ENCODE data around the gene RAD50. TPM values are rescaled to one million over a fixed set of nuclear protein-coding genes. Genes with fewer than 3 reads are reported as not detected.
"Not testable (repeated sequence)": the region's sequence is repeated elsewhere in the genome, so short reads cannot be mapped to it uniquely, and the experiment has no call there.

Gene RAD50
- total RNA-seq, 1 experiment from 2014 or later: 25.2 TPM

DNA sequence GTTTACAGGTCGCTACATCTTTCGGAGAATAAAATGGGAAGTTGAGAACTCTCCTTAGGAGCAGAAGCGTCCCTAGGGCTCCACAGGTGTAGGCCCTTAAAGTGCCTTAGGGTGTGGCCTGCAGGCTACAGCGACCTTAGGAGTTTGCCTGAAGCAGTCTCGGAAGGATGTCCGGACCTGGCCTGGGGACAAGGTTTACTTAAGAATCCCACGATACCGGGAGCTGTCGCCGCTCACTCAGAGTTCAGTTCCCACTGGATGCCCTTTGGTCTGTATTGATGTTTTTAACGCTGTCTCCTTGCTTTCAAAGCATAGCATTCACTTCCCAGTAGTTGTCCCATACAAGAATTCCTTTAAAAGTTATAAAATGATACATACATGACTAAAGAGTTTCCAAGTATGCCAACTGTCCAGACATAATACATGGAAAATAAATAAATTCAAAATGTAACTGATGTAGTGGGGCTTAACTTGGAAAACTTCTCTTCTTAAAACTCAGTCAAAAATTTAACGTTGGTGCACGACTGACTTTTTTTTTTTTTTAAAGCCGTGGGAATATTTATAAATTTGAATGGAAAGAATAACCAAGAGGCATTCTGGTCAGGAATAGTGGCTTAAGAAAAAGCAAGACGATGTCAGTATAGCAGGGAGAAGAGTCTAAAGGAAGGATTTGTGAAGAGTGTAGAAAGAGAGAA is 848 bp downstream of the RAD50 start:
- DNase-seq (ENCODE audit: low read depth): peak; percentile 47

DNA sequence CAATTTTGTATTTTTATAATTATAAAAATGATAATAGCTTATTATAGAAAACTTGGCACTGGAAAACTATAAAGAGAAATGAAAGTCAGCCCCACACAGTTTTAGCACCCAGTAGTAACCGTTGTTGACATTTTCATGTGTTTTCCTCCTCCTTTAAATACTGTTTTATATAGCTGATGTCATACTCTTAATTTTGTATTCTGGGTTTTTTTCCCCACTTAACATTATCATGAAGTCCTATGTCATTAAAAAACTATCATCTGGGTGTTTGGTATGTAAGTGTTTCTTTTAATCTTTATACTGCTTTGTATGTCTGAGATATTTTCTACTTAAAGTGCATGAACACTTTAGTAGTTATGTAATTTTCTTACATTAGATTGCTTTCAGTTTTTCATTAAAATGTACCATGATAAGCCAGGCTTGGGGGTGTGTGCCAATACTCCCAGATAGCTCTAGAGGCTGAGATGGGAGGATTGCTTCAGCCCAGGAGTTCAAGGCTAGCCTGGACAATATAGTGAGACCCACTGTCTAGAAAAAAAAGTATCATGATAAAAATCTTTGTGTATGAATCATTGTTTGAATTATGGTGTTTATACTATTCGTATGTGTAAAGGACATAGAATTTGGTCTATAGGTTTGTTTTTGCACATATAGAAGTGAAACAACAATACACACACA is 2.7 kb downstream of the RAD50 start:
- DNase-seq (ENCODE audit: low read depth): no peak

DNA sequence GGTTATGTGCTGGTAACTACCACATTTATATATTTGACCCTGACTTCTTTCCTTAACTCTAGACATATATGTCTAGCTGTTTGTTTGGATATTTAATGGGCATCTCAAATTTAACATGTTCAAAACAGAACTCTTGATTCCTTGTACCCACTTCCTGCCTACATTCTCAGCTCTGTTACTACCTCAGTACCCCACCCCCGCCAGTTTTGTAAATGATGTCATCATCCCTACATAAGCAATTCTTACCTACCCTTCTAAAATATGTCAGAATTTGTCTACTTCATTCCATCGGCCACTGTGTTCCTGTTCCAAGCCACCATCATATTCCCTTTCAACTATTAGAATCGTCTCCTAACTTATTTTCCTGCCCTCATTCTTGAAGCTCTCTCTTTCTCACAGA is 4.8 kb downstream of the RAD50 start:
- no peak for DNase-seq (ENCODE audit: low read depth)

DNA sequence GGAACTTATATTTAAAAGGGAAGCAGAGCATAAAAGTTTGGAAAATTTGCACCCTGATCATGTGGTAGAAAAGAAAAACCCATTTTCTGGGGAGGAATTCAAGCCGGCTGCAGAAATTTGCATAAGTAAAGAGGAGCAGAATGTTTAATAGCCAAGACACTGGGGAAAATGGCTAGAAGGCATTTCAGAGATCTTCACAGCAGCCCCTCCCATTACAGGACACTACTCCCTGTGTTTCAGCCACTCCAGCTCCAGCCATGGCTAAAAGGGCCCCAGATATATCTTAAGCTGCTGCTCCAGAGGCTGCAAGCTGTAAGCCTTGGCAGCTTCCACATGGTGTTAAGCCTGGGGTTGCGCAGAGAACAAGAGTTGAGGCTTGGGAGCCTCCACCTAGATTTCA is 7.8 kb downstream of the RAD50 start:
- DNase-seq (ENCODE audit: low read depth): not testable (repeated sequence)

DNA sequence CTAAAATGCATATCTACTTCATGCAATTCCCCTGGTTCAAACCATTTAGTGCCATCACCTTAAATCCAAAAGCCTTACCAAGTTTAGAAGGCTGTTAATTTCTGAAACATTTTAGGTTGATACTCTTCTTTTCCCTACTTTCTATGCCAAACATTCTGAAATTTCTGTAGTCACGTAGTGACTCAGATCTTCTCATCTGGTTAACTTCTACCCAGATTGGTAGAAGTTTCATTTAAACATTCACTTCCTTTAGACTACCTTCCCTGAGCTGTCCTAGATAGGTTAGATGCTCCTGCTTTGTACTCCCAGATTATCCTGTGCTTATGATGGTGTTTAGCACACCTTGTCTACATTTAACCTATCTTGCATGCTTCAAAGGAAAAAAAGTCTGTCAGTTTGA is 9.9 kb downstream of the RAD50 start:
- no peak for DNase-seq (ENCODE audit: low read depth)

DNA sequence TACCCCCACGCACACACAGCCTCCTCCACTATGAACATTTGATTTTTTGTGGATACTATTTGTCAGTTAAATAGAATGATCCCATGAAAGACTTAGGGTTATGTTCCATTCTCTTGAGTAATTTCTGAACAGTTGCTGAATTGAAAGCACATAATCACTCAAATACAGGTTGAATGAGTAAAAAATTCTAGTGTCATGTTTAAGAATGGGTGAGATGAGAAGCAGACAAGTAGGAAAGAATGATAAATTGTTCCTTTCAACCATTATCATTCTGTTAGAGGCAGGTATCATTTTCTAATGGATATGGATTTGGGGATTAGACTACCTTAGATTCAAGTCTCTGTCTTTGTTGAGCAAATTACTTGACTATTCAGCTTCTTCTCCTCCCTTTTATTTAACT is 19.3 kb downstream of the RAD50 start:
- DNase-seq (ENCODE audit: low read depth): no peak

DNA sequence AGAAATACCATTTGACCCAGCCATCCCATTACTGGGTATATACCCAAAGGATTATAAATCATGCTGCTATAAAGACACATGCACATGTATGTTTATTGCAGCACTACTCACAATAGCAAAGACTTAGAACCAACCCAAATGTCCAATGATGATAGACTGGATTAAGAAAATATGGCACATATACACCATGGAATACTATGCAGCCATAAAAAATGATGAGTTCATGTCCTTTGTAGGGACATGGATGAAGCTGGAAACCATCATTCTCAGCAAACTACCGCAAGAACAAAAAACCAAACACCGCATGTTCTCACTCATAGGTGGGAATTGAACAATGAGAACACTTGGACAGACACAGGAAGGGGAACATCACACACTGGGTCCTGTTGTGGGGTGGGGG is 27.8 kb downstream of the RAD50 start:
- not testable (repeated sequence) for DNase-seq (ENCODE audit: low read depth)

DNA sequence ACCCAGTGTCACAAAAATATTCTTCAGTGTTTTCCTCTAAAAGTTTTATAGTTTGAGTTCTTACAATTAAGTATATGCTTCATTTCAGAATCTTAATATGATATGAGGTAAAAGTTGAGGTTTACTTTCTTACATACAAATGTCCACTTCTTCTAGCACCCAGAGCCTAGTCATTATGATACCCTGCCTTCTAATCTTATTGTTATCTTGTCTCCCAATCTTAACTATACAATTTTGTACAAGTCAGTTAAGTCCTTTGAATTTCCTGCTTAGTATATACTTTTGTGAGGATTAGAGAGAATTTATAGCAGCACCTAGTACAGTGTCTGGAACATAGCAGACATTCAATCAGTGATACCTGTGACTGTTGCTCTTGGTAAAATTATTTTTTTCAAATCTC is 29.3 kb downstream of the RAD50 start:
- DNase-seq (ENCODE audit: low read depth): no peak

DNA sequence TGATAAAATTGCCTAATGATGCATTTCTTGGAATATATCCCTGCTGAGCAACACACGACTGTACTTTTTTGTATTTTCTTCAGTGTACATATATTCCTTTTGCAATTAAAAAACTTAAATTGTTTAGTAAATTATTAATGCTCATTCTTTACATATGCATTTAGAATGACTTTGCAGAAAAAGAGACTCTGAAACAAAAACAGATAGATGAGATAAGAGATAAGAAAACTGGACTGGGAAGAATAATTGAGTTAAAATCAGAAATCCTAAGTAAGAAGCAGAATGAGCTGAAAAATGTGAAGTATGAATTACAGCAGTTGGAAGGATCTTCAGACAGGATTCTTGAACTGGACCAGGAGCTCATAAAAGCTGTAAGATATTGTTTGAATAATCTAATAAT is 32.7 kb downstream of the RAD50 start:
- no peak for DNase-seq (ENCODE audit: low read depth)

DNA sequence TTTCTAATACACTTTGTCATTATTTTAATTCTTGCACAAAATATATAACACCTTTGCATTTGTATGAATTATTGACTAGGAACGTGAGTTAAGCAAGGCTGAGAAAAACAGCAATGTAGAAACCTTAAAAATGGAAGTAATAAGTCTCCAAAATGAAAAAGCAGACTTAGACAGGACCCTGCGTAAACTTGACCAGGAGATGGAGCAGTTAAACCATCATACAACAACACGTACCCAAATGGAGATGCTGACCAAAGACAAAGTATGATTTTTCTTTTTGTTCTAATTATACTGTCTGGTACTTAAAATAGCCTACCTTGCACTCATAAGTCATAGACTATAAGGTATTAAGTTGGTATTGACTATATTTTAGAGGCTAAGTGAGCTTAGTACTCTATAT is 34.4 kb downstream of the RAD50 start:
- no peak for DNase-seq (ENCODE audit: low read depth)

DNA sequence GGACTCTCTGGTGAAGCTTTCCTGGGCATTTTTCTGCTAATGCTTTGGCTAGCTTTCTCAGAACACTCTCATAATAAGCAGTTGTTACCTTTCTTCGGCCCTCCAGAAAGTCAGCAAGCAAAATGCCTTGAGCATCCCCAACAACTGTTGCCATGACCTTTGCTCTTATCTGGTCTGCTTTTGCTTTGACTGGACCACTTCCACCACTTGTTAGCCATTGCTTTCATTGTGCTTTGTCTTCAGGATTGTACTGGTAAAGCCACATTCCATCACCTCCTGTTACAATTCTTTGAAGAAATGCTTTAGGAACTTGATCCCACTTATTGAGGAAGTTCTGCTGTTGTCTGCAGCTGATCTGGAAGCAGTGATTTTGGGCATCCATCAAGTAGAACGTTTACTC is 35.7 kb downstream of the RAD50 start:
- DNase-seq (ENCODE audit: low read depth): no peak

DNA sequence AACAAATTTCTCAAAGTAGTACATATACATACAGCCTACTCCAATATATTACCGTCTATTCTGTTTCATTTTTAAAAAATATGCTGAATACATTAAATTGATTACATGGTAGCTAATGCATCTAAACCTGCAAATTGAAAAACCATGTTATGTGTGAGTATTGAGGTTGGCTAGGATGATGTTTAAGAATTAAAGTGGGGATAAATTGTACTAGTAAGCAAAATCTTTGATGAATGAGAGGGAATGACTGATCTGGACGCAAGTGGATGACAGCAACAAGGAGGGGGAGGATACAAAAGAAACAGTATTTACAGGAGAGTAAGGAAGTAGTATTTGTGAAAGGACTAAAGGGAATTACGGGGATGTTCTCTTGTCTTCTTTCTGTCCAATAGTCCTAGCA is 37.4 kb downstream of the RAD50 start:
- no peak for DNase-seq (ENCODE audit: low read depth)

DNA sequence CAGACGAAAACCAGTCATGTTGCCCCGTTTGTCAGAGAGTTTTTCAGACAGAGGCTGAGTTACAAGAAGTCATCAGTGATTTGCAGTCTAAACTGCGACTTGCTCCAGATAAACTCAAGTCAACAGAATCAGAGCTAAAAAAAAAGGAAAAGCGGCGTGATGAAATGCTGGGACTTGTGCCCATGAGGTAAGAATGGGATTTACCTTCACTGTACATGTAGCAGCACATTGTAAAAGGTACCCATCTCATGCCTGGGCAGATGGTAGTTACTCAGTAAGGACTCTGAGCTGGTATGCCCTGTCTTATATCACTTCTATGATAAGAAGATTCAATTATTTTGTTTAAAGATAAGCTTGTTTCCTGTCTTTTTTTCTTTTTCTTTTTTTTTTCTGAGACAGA is 38.8 kb downstream of the RAD50 start:
- no peak for DNase-seq (ENCODE audit: low read depth)

DNA sequence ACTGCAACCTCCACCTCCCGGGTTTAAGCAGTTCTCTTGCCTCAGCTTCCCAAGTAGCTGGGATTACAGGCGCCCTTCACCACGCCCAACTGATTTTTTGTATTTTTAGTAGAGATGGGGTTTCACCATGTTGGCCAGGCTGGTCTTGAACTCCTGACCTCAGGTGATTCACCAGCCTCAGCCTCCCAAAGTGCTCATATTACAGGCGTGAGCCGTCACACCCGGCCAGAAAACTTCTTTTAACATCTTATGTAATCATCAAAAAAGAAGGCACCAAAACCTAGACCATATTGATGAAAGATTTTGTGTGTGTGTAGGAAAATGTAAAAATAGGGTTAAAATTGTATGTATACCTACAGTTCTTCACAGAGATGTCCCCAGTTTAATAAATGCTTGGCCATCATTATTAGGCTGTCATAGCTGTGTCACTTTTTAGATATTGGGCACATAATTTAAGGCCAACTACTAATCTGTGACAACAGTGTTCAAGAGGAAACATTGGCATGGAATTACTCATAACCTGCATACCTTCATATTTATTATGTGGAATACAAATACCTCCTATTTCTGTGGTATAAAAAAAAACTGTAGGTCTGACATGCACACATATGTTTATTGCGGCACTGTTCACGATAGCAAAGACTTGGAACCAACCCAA is 44.4 kb downstream of the RAD50 start:
- DNase-seq (ENCODE audit: low read depth): peak; percentile 9

DNA sequence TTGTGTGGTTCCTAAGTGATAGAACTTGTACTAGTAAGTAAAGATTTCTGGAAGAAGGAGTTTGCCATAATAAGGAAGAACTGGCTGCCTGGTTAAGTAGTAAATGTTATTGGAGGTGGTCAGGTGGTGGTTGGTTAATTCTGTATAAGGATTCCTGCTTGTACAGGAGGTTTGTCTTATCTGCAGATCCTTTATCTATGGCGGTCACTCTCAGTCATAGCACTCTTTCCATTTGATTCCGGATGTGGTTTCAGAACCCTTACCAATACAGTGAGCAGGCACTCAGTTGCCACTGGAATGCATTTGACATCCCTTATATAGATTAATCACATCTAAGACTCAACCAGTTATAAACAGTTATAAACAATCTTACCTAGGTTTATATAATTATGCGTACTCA is 50.3 kb downstream of the RAD50 start:
- no peak for DNase-seq (ENCODE audit: low read depth)

DNA sequence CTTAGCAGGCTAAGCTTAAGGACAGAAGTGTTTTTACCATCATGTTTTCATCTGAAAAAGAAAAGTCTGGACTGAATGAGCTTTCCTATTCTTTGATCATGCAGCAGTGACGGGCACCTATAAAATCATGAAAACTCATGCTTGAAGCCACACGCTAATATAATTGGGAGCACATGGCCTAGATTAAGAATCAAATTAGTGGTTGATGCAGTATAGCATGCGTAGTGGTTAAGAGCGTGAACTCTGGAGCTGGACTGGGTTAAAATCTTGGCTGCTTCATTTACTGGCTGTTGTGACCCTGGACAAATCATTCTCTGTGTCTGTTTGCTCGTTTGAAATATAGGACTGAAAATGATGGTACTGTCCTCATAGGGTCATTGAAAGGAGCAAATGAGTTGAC is 51.3 kb downstream of the RAD50 start:
- DNase-seq (ENCODE audit: low read depth): no peak

DNA sequence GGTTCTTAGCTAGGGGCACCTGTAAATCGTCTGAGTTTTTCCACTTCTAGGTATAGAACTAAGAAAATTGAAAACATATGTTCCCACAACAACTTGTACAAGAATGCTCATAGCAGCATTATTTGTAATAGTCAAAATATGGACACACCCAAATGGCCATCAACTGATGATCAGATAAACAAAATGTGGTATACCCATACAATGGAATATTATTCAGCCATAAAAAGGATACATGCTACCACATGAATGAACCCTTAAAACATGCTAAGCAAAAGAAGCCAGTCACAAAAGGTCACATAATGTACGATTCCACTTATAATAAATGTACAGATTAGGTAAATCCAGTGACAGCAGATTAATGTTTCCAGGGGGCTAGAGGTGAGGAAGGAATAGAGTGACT is 55.2 kb downstream of the RAD50 start:
- no peak for DNase-seq (ENCODE audit: low read depth)

DNA sequence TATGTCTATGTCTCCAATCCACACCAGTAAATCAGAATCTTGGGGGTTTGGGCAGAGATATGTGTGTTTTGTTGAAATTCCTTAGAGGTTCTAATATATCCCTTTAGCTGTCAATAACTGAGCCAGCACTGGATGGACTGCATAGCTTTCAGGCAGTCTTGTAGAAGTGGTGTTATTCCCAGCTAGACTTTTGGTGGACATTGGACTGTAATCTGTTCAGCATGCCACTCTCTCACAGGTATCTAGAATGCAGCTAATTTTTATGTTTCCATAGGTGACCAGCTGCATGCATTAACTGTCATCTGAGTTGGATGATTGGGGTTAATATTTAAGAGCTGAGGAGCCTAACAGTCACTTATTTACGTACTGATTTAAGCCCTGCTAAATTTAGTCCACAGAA is 56.1 kb downstream of the RAD50 start:
- DNase-seq (ENCODE audit: low read depth): no peak

DNA sequence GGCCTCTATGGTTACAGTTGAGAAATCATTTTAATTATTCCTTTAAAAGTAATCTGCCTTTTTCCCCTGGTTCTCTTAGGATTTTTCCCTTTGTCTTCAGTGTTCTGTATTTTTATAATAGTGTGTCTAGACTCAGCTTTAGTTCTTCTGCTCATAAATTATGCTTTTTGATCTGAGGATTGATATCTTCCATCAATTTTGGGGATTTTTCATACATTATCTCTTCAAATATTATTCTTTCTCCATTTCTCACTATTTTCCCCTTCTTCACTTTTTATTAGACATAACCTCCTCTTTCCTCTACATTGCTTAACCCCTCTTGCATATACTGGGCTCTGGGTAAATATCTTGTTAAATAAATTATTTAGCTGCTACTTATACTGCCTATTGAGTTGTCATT is 64.9 kb downstream of the RAD50 start:
- no peak for DNase-seq (ENCODE audit: low read depth)

DNA sequence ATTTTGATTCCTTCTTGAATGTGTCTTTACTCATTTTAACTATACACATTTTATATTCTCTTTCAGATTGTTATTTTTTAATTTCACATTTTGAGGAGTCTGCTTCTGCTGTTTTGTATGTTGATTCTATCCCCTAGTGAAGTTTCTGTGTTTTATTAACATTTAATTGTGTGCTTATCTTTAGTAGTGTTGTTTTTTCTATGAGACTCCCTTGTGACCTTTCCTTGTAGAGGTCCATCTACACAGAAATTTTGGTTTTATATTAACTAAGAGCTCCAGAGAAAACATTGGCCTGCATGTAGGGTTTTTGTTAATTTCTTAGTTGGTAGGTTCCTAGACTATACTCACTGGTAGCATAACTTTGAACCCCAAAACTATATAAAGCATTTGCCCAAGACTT is 65.8 kb downstream of the RAD50 start:
- no peak for DNase-seq (ENCODE audit: low read depth)

DNA sequence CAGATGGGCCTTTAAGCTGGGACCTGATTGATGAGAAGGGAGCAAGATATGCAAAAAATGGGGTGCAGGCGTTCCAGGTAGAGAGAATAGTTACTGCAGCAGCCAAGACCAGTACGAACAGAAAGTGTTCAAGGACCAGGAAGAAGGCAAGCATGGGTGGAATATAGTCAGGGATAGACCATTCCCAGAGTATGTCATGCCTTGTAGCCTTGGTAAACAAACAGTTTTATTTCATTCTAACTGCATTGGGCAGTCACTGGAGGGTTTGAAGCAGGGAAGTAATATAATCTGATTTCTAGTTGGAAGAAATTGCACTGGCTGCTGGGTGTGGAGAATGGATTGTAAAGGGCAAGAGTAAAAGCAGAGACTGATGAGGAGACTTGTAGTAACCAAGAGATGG is 70.7 kb downstream of the RAD50 start:
- no peak for DNase-seq (ENCODE audit: low read depth)

DNA sequence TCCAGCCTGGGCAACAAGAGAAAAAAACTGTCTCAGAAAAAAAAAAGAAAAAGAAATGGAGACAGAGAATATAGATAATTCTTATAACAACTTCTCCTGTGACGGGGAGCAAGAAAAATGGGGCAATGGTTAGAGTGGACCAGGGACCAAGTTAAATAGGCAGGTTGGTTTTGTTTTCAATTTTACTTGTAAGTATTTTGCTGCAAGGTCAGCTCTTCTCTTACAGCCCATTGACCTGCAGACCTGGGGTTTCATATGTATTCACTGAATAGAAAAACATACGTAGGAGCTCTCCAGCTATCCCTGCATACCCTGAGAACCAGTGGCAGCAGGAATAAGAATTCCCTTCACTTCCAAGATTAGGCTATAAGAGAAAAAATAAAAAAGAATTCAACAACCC is 72.0 kb downstream of the RAD50 start:
- no peak for DNase-seq (ENCODE audit: low read depth)

DNA sequence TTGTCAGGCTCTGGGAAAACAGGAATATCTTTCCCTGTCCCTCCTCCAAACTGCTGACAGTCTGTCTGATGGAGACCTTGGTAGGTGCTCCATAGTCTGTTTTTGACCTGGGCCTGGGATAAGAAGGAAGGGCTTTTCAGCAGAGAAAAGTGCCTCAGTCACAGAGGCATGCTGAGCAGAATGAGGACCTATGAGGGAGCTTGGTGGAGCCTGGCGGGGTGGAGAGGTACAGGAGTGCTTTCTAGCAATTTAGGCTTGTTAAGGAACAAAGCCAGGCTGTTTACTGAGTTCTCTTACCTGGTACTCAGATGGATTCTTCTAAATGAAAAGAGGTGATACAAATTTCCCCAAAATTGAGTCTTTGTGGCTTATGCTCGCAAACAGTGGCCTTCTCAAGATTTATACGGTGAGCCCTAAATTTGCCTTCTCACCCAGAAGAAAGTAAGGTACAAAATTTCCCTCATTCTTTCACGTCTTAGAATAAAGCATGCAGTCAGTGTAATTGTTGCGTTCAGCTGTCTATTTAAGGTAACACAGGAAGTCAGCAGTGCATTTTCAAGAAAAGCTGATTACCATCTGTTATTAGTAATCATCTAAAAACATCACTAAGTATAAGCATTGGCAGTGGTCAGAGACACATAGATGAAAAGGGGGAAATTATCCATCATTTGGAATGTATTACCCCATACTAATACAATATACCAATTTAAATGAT is 72.6 kb downstream of the RAD50 start:
- no peak for DNase-seq (ENCODE audit: low read depth)
